Measurements from ENCODE around the gene PCSK4.

DNA sequence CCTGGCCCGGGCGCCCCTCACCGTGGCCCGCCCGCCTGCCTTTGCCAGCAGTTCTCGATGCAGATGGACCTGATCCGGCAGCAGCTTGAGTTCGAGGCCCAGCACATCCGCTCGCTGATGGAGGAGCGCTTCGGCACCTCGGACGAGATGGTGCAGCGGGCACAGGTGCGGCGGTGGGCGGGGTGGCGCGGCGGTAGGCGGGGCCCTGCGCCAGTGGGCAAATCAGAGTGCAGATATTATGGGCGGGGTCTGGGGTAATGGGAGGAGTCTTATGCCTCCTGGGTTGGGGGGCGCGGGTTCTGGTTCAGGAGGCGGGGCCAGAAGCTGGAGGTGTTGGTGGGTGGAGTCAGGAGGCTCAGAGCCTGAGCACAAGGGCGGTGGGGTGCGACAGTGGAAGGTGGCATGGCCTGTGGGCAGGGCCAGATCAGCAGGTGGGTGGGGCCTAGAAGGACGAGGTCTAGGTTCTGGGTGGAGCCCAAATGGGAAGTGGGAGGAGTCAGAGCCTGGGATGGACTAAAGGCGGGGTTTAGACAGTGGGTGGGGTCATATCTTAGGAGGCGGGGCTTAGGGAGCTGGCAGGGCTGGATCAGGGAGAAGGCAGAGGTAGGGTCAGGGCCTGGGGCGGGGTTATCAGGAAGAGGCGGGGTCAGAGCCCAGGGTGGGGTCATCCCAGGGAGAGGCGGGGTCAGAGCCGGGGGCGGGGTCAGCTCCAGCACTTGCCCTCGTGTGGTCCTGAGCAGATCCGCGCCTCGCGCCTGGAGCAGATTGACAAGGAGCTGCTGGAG is 34.6 kb downstream of the PCSK4 start:
- TF ChIP-seq CTCF (conservative IDR thresholded peaks at IDR 0.05; ENCODE audit: low read depth, low read length), result no peak
- TF ChIP-seq MAFK (IDR thresholded peaks at IDR 0.05; ENCODE audit: low read depth, low read length), result no peak
- no peak for TF ChIP-seq POLR2A (IDR thresholded peaks at IDR 0.05; ENCODE audit: low read depth, low read length)
- no peak for TF ChIP-seq RFX5 (IDR thresholded peaks at IDR 0.05; ENCODE audit: low read depth, low read length)

Measured in IMR-90 (cell line).